HFFc6 (cell line): Measurements from ENCODE around the gene POLA2. TPM values are rescaled to one million over a fixed set of nuclear protein-coding genes. Genes with fewer than 3 reads are reported as not detected.

Source experiments
- DNase-seq: peaks from one replicate; pipeline ENCODE4 v3.0.0-alpha.2; 2018
- H3K27ac Mint-ChIP-seq: 2 replicates; pipeline ENCODE4 v1.8.0; 2020; ENCODE audit warnings: mild to moderate bottlenecking, mixed read lengths
- H3K27me3 Mint-ChIP-seq: 2 replicates; pipeline ENCODE4 v1.8.0; 2021; ENCODE audit warnings: mild to moderate bottlenecking, moderate library complexity, mixed read lengths; ENCODE audit not compliant: insufficient read depth
- H3K36me3 Mint-ChIP-seq: 2 replicates; pipeline ENCODE4 v1.8.0; 2021; ENCODE audit warnings: low read depth, mixed read lengths
- H3K4me1 Mint-ChIP-seq: 2 replicates; pipeline ENCODE4 v1.8.0; 2020; ENCODE audit warnings: low read depth, mixed read lengths
- H3K4me3 Mint-ChIP-seq: 2 replicates; pipeline ENCODE4 v1.8.0; 2020; ENCODE audit warnings: mild to moderate bottlenecking, moderate library complexity, mixed read lengths
- H3K9me3 Mint-ChIP-seq: 2 replicates; pipeline ENCODE4 v1.8.0; 2020; ENCODE audit warnings: mild to moderate bottlenecking, mixed read lengths
- CTCF ChIP-seq: fragments of 200-600 bp; sonication (generic); IDR thresholded peaks from 2 replicates; pipeline ENCODE4 v1.5.0; 2021; ENCODE audit warnings: antibody characterized with exemption, mild to moderate bottlenecking
- total RNA-seq, 6 experiments: library from RNA; stranded (reverse); fragmentation: NEBNext Ultra II Directional; extraction: Animal tissue kit (Norgen Biotek cat#: 25700); gene quantifications; 2 replicates in 1 of 6; 3 replicates in 5 of 6; pipeline ENCODE4 v1.2.3, GENCODE V29; 2021

Gene POLA2
- total RNA-seq, 6 experiments from 2014 or later = 8.6 to 18.3 (median 15.3) TPM

DNA sequence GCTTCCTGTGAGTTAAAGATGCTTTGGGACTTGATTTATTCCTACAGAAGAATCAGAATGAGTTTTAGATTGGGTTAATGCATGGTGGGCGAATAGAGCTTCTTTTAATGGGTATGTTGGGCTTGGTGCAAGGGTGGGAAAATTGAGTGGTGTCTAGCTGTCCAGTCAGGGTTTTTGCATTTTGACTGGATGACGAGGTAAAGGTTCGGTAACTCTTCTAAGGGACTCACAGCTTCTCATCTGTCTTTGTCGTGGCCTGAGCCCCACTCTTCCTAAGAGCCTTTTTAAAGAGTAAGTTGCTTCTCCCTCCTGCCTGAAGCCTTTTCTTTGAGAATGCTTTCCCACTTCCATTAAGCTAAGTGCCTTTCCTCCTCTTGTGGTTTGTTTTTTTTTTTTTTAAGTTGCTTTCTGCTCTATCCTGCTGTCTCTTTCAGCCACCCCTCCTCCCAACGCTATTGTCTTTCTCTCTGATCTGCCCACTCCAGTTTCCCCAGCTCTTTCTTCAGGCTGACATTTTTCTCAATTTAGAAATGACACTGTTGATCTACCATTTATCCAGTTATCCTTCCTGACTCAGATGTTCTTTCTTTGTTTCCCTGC is 73.0 kb downstream of the POLA2 start:
- Mint-ChIP-seq H3K9me3 (no peaks in the 10 kb centered on the region), H3K27me3 (peaks cover 3% of the 10 kb centered on the region; the same call in 1 of the 2 replicates), H3K4me3 (peak overlapping the region; percentile 90), H3K27ac (peak overlapping the region; percentile 75), H3K36me3 (peaks cover 13% of the 10 kb centered on the region), H3K4me1 (peaks cover 33% of the 10 kb centered on the region)
- DNase-seq = no peak
- TF ChIP-seq CTCF = no peak

DNA sequence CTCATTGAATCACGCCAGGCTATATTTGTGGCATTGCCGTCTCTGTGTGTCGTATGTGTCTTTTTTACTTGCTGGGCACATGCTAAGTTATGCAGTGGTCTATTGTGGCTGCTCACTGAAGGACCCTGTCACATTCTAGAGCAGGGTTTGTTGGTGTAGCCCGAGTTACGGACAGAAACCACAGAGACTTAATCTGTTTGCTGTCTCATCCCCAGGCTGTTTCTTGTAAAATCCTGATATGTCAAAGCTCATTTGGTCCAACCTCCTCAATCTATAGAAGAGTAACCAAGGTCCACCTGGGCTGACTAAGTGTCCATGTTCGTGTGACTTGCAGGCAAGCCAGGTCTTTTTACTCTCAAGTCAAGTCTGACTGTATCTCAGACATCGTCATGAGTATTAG is 76.9 kb downstream of the POLA2 start:
- Mint-ChIP-seq H3K36me3 (peaks cover 19% of the 10 kb centered on the region), H3K27me3 (peaks cover 1% of the 10 kb centered on the region), H3K4me3 (no peak overlapping the region), H3K27ac (no peak overlapping the region; the same call in 1 of the 2 replicates), H3K4me1 (peaks cover 32% of the 10 kb centered on the region), H3K9me3 (no peaks in the 10 kb centered on the region)
- DNase-seq = no peak
- no peak for TF ChIP-seq CTCF

DNA sequence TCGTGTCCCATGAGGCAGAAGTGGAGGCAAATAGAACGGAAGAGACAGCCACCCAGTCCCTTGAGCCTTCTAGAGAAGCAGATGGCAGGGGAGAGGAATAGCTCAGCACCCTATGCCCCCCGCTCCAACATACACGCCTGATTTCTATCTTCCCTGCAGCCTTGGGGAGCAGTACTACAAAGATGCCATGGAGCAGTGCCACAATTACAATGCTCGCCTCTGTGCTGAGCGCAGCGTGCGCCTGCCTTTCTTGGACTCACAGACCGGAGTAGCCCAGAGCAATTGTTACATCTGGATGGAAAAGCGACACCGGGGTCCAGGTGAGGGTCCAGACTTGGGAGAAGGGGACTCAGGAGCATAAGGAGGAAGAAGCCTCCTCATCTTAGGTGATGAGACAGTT is 78.5 kb downstream of the POLA2 start:
- H3K27ac Mint-ChIP-seq = peak overlapping the region; percentile 19
- H3K27me3 Mint-ChIP-seq = peaks cover 1% of the 10 kb centered on the region
- H3K36me3 Mint-ChIP-seq = peaks cover 17% of the 10 kb centered on the region
- no peak overlapping the region for H3K4me3 Mint-ChIP-seq
- H3K9me3 Mint-ChIP-seq = no peaks in the 10 kb centered on the region
- no peak for DNase-seq
- TF ChIP-seq CTCF = no peak
- peaks cover 27% of the 10 kb centered on the region for H3K4me1 Mint-ChIP-seq

DNA sequence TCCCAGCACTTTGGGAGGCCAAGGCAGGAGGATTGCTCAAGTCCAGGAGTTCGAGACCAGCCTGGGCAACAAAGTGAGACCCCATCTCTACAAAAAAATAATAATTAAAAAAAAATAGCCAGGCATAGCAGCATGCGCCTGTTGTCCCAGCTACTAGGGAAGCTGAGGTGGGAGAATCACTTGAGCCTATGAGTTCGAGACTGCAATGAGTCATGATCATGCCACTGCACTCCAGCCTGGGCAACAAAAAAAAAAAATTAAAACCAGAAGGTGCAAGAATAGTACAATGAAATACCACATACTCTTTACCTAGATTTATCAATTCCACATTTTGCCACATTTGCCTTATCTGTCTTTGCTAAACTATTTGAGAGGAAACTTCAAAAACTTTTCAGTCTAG is 80.1 kb downstream of the POLA2 start:
- H3K27ac Mint-ChIP-seq = no peak overlapping the region; the same call in 1 of the 2 replicates
- DNase-seq = no peak
- no peak overlapping the region for H3K4me3 Mint-ChIP-seq
- no peak for TF ChIP-seq CTCF
- no peaks in the 10 kb centered on the region for H3K9me3 Mint-ChIP-seq
- peaks cover 22% of the 10 kb centered on the region for H3K4me1 Mint-ChIP-seq
- H3K36me3 Mint-ChIP-seq = peaks cover 21% of the 10 kb centered on the region
- peaks cover 1% of the 10 kb centered on the region for H3K27me3 Mint-ChIP-seq

Other genes with a start within 250 kb of the POLA2 start
- gene ARL2, start 247.8 kb upstream of the POLA2 start, total RNA-seq = 10 to 100 TPM; 76.9 to 92.1 (median 87.2) TPM
- 10 to 100 TPM; 18.7 to 26.6 (median 25.0) TPM for gene SNX15, start 234.5 kb upstream of the POLA2 start, total RNA-seq
- gene SAC3D1, start 220.8 kb upstream of the POLA2 start, total RNA-seq = 10 to 100 TPM; 15.3 to 21.5 (median 18.0) TPM
- not detected for gene NAALADL1, start 203.4 kb upstream of the POLA2 start, total RNA-seq
- 10 to 100 TPM; 14.3 to 28.3 (median 26.6) TPM for gene CDCA5, start 177.9 kb upstream of the POLA2 start, total RNA-seq
- gene ZFPL1, start 177.7 kb upstream of the POLA2 start, total RNA-seq = 10 to 100 TPM; 41.0 to 56.6 (median 53.6) TPM
- 10 to 100 TPM; 61.2 to 90.1 (median 79.4) TPM for gene VPS51, start 165.7 kb upstream of the POLA2 start, total RNA-seq
- gene TM7SF2, start 150.1 kb upstream of the POLA2 start, total RNA-seq = 1 to 10 TPM; 3.8 to 6.4 (median 4.9) TPM
- gene ZNHIT2, start 144.3 kb upstream of the POLA2 start, total RNA-seq = 10 to 100 TPM in 4 of 6 experiments, 1 to 10 TPM in 2; 9.3 to 13.6 (median 11.1) TPM
- gene FAU, start 139.8 kb upstream of the POLA2 start, total RNA-seq = 100 to 1,000 TPM; 631 to 750 (median 715) TPM
- gene MRPL49, start 139.6 kb upstream of the POLA2 start, total RNA-seq = 10 to 100 TPM; 53.2 to 59.7 (median 56.9) TPM
- 10 to 100 TPM; 39.9 to 46.9 (median 42.9) TPM for gene SYVN1, start 127.4 kb upstream of the POLA2 start, total RNA-seq
- gene SPDYC, start 91.7 kb upstream of the POLA2 start, total RNA-seq = not detected
- gene CAPN1, start 80.0 kb upstream of the POLA2 start, total RNA-seq = 100 to 1,000 TPM; 203 to 271 (median 231) TPM
- gene CDC42EP2, start 52.9 kb downstream of the POLA2 start, total RNA-seq = 10 to 100 TPM; 19.0 to 35.3 (median 22.6) TPM
- 10 to 100 TPM; 55.4 to 64.3 (median 61.7) TPM for gene DPF2, start 71.9 kb downstream of the POLA2 start, total RNA-seq
- under 1 TPM in 2 of 6 experiments, not detected in 4; 0.12 to 0.13 TPM for gene TIGD3, start 92.8 kb downstream of the POLA2 start, total RNA-seq
- gene SLC25A45, start 120.7 kb downstream of the POLA2 start, total RNA-seq = 1 to 10 TPM; 4.9 to 8.9 (median 5.8) TPM
- gene FRMD8, start 124.7 kb downstream of the POLA2 start, total RNA-seq = 10 to 100 TPM; 22.4 to 28.5 (median 27.1) TPM
- gene NEAT1, start 160.8 kb downstream of the POLA2 start, total RNA-seq = 100 to 1,000 TPM; 185 to 250 (median 213) TPM
- gene MALAT1, start 237.1 kb downstream of the POLA2 start, total RNA-seq = 1,000 to 10,000 TPM; 3,136 to 4,087 (median 3,570) TPM